ENCODE data around the gene UGT1A10.

The UGT1A10 gene

GRCh38 chr2:233673896-233674295 is 37.6 kb downstream of the UGT1A10 start:
- no peak for TF ChIP-seq POLR2A (IDR thresholded peaks at IDR 0.05; ENCODE audit: low read depth, low read length)

GRCh38 chr2:233674314-233674713 is 38.1 kb downstream of the UGT1A10 start:
- FAIRE-seq (no peak), DNase-seq (ENCODE audit: insufficient read length, low spot score) (no peak)
- TF ChIP-seq POLR2A (IDR thresholded peaks at IDR 0.05; ENCODE audit: low read depth, low read length) = no peak

More at GRCh38 chr2:233673896-233674295, 37.6 kb downstream of the UGT1A10 start:
- DNase-seq (ENCODE audit: insufficient read length, low spot score) = no peak
- FAIRE-seq = peak; percentile 6

- DNase-seq (ENCODE audit: insufficient read length, low spot score) (no peak), FAIRE-seq (no peak)
- no peak for TF ChIP-seq POLR2A (IDR thresholded peaks at IDR 0.05; ENCODE audit: low read depth, low read length)
Measured at GRCh38 chr2:233674995-233675394, 38.7 kb downstream of the UGT1A10 start.

GRCh38 chr2:233676046-233676445 is 39.8 kb downstream of the UGT1A10 start:
- TF ChIP-seq POLR2A (IDR thresholded peaks at IDR 0.05; ENCODE audit: low read depth, low read length) = no peak

DNA sequence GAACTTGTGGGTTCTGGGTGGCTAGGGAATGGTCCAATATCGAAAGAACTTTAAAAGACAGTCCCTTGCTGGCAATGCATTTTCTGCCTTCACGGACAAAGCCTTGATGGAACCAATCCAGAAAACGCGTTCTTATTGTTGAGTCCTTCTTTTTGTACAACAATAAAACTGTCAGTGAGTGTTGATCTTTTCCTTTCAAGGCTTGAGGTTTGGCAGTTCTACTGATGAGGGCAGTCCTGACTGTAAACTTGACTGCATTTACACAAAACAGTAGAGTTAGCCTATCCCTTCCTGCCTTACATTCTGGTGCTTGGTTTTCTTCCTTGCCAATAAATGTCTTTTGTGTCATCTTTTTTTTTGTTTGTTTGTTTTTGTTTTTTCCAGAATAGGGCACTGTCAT is 42.9 kb downstream of the UGT1A10 start:
- DNase-seq (ENCODE audit: insufficient read length, low spot score) = no peak
- FAIRE-seq = no peak
- TF ChIP-seq POLR2A (IDR thresholded peaks at IDR 0.05; ENCODE audit: low read depth, low read length) = no peak

More at GRCh38 chr2:233676046-233676445, 39.8 kb downstream of the UGT1A10 start:
- no peak for DNase-seq (ENCODE audit: insufficient read length, low spot score)
- peak; percentile 15 for FAIRE-seq

DNA sequence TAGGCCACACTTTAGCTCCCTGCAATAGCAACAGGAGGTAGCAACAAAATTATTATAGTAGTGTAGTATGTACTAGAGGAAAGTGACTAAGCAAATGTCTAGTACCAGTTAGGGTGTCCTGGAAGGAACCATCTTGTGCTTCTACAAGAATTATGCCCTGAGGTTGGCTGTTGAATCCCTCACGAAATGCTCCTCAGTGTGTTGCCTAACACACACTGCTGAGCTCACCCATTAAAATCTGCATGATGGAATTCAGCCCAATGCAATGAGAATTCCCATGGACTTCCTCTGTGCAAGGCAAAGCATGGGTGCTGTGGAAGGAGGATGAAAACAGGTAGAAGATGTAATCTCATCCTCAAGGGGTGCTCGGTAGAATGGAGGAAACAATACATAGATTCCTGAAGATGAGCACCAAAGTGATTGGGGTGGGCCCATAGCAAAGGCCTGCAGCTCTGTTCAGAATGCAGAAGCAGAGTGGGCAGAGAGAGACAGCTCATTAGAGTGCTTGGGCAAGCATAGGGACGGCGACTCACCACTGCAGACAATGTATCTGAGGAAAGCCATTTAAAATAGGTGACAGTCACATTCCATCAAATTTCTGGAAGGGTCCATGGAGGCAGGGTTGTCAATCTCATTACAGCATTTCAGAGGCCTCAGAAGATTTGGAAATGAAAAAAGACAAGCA is 44.3 kb downstream of the UGT1A10 start:
- DNase-seq (ENCODE audit: insufficient read length, low spot score) (no peak), FAIRE-seq (no peak)
- TF ChIP-seq POLR2A (IDR thresholded peaks at IDR 0.05; ENCODE audit: low read depth, low read length) = no peak

- DNase-seq (ENCODE audit: insufficient read length, low spot score) = no peak
- no peak for FAIRE-seq
- no peak for TF ChIP-seq POLR2A (IDR thresholded peaks at IDR 0.05; ENCODE audit: low read depth, low read length)
Measured at GRCh38 chr2:233681521-233682099, 45.4 kb downstream of the UGT1A10 start, which contains the start of gene UGT1A7. Gene UGT1A7, plus strand, starts transcription at chr2:233681901. Its CDS starts 37 bp downstream, at chr2:233681938.

- DNase-seq (ENCODE audit: insufficient read length, low spot score) = no peak
- no peak for FAIRE-seq
- no peak for TF ChIP-seq POLR2A (IDR thresholded peaks at IDR 0.05; ENCODE audit: low read depth, low read length)
Measured at GRCh38 chr2:233684640-233685039, 48.4 kb downstream of the UGT1A10 start.

DNA sequence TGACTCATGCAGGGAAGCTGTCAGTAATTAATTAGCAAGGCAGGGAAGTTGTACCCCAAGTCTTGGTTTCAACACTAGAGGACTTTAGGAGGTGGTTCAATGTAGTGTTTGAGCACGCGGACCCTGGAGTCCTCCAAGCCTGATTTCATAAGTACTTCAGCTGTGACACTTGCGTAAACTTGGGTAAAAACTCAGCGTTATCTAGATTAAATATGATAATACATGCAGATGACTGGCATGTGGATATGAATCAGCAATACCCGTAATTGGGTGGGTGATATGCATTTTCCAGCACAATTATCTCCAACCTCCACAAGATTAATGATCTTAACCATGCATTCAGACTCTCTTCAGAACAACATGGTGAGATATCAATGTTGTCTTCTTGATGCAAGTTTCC is 50.7 kb downstream of the UGT1A10 start:
- no peak for TF ChIP-seq POLR2A (IDR thresholded peaks at IDR 0.05; ENCODE audit: low read depth, low read length)
- FAIRE-seq (no peak), DNase-seq (ENCODE audit: insufficient read length, low spot score) (no peak)

DNA sequence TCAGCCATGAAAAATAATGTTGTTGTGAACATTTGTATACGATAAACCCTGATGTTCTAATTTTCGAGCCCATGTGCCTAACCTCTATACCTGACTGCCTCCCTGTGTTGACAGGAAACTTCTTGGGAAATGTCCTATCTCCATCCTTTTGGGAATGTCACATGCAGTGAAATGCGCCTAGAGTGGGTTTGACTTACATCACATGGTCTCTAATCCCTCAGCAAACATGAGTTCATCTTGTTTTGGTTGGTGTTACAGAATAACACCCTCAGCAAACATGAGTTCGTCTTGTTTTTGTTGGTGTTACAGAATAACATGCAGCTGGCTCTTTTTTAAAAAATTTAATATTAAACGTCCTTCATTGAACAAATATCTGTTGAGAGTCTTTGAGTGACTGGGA is 52.1 kb downstream of the UGT1A10 start:
- FAIRE-seq (no peak), DNase-seq (ENCODE audit: insufficient read length, low spot score) (no peak)
- no peak for TF ChIP-seq POLR2A (IDR thresholded peaks at IDR 0.05; ENCODE audit: low read depth, low read length)

GRCh38 chr2:233689031-233689430 is 52.8 kb downstream of the UGT1A10 start:
- no peak for TF ChIP-seq POLR2A (IDR thresholded peaks at IDR 0.05; ENCODE audit: low read depth, low read length)
- FAIRE-seq = no peak
- no peak for DNase-seq (ENCODE audit: insufficient read length, low spot score)

- TF ChIP-seq POLR2A (IDR thresholded peaks at IDR 0.05; ENCODE audit: low read depth, low read length) = no peak
- DNase-seq (ENCODE audit: insufficient read length, low spot score) (no peak), FAIRE-seq (no peak)
Measured at GRCh38 chr2:233689501-233689900, 53.3 kb downstream of the UGT1A10 start.

- DNase-seq (ENCODE audit: insufficient read length, low spot score) (no peak), FAIRE-seq (no peak)
- no peak for TF ChIP-seq POLR2A (IDR thresholded peaks at IDR 0.05; ENCODE audit: low read depth, low read length)
Measured at GRCh38 chr2:233690444-233690843, 54.2 kb downstream of the UGT1A10 start.

DNA sequence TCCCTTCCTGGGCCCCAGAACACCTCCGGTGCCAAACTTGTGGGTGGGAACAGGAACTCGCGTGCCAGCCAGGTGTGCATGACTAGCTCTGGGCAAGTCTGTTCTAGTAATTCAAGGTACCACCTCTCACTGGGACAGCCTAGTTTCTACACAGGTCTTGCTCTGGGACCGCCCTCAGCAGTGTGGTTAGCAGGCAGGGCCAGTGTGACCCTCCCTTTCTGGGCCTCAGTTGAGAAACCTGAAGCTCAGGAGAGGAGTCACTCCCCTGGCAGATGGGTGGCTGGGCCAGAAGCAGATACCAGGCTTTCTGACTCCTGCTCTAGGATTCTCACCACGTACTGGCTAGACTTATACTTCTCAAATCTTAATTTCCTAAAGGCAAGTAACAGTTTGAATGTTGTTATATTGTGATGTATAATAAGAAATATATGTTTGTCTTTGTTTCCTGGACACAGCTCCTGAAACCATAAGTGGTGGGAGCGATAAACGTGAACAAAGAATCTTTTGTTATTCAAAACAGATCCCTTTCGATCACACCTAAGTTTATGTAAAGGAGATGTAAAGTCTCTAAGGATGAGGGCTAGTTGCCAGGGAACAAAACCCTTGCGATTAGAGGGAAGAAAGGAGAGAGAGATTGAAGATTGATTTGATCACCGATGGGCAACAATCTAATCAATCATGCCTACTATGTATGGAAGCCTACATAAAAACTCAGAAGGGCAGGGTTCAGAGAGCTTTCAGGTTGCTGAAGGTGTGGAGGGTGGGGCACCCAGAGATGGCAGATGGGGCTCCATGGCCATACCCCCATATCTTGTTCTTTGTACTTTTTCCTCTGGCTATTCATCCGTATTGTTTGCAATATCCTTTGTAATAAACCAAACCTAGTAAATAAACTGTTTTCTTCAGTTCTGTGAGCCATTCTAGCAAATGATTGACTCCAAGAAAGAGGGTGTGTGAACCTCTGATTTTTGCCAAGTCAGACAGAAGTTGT is 55.5 kb downstream of the UGT1A10 start:
- no peak for TF ChIP-seq POLR2A (IDR thresholded peaks at IDR 0.05; ENCODE audit: low read depth, low read length)
- FAIRE-seq = no peak
- no peak for DNase-seq (ENCODE audit: insufficient read length, low spot score)

Data from H54 (cell line).